ENCODE data around the gene NCOA1. TPM values are rescaled to one million over a fixed set of nuclear protein-coding genes. Genes with fewer than 3 reads are reported as not detected.
A peak's percentile ranks its signal among the peaks of the same experiment; 100 is the strongest.
"Not testable (repeated sequence)": the region's sequence is repeated elsewhere in the genome, so short reads cannot be mapped to it uniquely, and the experiment has no call there.

The NCOA1 gene
- 10 to 100 TPM in 2 of 3 donors, 1 to 10 TPM in 1; 7.3 to 17.9 (median 15.0) TPM for polyA plus RNA-seq

DNA sequence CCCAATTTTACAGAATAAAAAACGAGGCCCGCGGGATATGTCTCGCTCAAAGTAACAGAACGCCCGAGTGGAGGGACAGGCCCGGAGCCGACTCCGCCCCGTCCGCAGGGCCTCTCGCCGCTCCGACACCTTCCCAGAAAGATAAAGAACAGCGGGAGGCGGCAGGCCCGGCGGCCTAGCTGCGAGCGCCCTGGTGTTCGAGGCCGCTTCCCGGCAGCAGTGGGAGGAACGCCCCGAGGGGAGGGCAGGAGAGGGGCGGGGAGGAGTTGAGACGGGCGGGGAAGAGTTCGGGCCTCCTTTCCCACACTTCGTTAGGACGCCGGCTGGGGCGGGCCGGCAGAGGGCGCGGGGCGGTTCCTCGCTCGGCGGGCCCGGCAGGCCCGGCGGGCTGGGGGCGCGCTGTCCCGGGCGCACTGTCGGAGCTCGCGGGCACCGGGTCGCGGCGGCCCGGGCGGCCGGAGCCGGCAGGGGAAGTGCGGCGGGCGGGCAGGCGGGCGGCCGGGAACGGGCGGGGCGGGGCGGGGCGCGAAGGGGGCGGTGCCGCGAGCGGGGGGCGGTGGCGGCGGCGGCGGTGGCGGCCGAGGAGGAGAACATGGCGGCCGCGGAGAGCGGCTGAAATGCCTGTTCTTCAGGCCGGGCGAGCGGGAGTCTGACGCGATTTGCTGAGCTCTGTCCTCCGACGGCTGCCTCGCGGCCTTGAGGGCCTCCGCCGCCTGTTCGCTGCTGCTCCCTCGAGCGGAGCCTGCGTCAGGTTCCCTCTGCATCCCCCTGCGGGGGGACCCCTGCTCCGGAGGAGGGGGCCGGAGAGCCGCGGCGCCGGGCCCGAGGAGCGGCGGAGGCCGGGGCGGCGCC, at the start of gene NCOA1:
NCOA1 (plus strand) TSS at position 565 of the 852 bp plus-strand sequence. CDS start 167,424 bp downstream, outside the sequence.
- H3K27ac ChIP-seq (ENCODE audit: low read depth, low read length): peak within 1 kb of the TSS; percentile 25

DNA sequence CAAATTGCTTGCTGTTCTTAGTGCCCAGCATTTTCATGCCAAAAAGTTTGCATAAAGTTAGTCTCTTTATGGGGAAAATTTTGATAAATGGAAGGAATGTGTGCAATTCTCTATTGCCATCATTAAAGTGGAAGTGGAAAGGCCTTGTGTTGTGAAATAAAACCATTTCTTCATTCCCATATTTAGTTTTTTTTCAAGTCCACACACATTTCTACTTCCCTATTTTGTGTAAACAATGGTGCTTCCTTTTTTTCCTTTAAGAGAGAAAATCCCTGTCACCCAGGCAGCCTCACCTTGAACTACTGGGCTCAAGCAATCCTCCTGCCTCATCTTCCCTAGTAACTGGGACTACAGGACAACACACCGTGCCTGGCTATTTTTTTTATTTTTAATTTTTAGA, 42.3 kb upstream of the NCOA1 start:
- H3K27ac ChIP-seq (ENCODE audit: low read depth, low read length): no peak overlapping the region
- WGBS, 3 donors: 80 to 89% (median 83%) methylated on average over 1 of the region's 1 CpG

More for the DNA sequence above, at the start of gene NCOA1:
- 0% methylated on average over 48 to 108 of the region's 113 CpGs for WGBS, 3 donors

DNA sequence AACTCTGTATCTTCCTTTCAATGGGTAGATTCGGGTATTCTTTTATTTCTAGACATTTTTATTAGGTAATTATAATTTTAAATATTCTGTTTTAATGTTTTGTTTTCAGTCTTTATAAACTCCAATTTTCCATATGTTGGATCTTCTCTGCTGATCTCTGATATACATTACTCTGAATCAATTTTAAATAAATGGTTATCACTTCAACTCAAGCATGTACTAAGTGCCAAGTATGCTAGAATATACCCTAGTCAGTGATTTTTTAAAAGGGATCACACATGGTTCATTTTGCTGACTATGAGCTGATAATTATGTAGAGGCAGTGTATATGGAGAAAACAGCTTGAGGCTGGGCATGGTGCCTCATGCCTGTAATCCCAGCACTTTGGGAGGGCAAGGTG, 41.7 kb upstream of the NCOA1 start:
- WGBS, 3 donors: 60 to 77% (median 67%) methylated on average over 1 of the region's 1 CpG
- H3K27ac ChIP-seq (ENCODE audit: low read depth, low read length): no peak overlapping the region

DNA sequence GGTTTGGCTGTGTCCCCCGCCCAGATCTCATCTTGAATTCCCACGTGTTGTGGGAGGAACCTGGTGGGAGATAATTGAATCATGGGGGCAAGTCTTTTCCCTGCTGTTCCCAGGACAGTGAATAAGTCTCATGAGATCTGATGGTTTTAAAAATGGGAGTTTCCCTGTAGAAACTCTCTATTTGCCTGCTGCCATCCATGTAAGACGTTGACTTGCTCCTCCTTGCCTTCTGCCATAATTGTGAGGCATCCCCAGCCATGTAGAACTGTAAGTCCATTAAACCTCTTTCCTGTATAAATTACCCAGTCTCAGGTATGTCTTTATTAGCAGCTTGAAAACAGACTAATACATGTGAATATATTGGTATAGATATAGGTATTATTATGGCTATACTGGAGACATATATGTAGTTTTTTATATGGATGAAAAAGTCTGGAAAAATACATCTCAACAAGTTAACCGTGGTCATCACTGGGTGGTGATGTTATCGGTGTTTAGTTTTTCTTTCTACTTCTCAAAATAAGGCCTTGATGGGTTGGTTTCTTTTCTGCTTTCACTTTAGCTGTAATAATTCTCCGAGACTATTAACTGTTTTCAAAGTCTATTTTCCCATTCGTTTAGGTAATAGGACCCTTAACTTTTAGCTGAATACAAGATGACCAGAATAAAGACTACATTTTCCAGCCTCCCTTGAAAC, 39.1 kb upstream of the NCOA1 start:
- WGBS, 3 donors: 59 to 78% (median 66%) methylated on average over 7 of the region's 7 CpGs
- H3K27ac ChIP-seq (ENCODE audit: low read depth, low read length): no peak overlapping the region

DNA sequence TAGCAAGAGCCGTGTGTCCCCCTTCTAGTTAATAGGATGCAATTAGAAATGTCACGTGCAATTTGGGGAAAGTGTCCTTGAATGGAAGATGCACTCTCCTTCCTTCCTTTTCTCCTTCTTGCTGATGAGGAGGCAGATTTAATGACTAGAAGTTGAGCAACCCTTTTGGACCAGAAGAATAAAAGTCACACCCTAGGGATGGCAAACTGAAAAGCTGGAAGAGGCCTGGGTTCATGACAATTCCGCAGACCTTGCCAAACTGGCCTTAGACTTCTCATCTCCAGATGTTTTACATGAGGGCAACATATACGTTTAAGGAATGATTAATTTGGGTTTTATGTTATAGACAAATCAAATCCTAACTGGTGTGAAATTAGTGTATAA, 38.6 kb upstream of the NCOA1 start:
- WGBS, 3 donors: 48 to 74% (median 55%) methylated on average over 4 of the region's 4 CpGs
- H3K27ac ChIP-seq (ENCODE audit: low read depth, low read length): no peak overlapping the region

DNA sequence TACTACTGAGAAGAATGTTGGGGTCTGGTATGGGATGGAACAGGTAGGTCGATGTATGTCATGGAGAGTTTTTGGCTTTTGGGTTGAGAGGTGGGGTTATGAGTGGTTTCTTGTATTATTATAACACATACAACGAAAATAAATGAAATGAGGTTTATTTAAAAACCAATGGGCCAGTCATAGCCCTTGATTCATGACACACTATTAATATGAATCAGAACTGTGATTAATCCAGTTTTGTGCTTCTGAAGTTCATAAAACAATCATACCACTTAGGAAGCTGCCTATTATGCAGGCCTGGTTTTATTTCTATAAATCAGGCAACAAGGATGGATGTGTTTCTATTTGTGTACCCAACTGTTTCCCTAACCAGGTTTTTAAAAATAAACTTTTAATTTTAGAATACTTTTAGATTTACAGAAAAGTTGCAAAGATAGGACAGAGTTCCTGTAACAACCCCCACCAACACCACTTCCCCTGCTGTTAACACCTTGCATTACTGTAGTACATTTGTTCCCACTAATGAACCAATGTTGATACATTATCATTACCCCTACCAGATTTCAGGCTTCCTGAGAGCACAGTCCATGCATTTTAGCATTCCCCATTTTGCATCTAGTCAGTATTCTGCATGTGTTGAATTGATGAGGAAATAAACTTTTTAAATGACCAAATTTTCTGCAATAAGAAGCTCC, 37.5 kb upstream of the NCOA1 start:
- 87 to 93% (median 89%) methylated on average over 2 of the region's 2 CpGs for WGBS, 3 donors
- no peak overlapping the region for H3K27ac ChIP-seq (ENCODE audit: low read depth, low read length)

DNA sequence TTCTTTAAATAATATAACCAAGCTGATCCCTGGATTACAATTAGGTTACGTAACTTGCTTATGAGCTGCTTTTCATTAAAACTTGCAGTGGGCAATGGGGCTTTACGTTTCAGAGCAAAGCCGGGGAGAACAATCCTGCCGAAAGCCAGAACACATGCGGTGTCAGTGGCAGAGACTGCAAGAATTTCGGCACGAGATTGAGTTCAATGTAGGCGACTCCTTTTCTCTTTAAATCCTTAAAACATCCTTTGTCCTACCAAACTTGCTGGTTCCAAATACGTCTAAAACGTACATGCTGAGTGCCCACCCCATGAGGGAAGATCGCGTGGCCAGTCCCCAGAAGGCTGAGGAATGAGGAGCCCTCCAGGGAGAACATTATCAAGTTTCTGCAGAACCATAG, 36.8 kb upstream of the NCOA1 start:
- H3K27ac ChIP-seq (ENCODE audit: low read depth, low read length): no peak overlapping the region
- WGBS, 3 donors: 44 to 48% (median 46%) methylated on average over 12 of the region's 12 CpGs

DNA sequence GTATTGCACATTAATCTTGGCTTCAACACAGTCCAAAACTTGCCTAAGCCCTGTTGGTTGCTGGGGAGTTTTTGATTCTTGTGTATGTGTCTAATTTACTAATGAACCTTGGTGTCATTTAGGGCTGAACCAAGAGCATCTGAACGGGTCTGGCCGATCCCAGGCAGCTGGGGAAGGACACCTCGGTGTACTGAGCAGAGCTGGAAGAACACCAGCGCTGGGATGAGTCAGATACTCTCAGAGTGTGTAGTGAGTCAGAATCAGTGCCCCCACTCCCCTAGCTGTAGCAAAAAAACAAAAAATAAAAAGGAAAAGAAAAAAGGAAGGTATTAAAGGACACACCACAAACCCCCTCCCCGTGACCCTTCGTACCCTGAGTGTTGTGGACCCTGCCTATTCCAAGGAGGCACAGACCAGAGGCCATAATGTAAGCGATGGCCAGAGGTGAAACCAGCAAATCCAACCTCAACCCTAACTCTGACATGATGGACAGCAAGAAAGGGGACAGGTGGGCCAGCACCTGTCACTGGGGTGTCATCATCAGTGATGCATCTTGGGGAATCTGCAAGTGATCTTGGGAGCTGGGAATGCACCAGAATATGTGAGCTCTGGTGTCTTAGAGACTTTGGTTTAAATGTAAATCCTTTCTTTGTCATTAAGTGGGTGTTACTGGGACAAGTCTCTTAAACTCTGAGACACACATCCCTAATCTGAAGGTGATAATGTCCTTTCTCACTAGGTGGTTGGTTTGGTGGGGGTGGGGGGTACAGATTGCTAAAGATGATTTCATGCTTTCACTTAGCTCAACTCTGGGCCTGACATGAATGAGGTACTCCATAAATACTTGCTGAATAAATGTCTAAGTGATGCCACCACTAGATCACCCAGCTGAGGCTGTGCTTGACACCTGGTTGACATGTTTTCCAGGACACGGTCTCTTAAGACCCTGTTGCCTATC, 34.2 kb upstream of the NCOA1 start:
- WGBS, 3 donors: 57 to 78% (median 63%) methylated on average over 8 of the region's 8 CpGs
- H3K27ac ChIP-seq (ENCODE audit: low read depth, low read length): no peak overlapping the region

DNA sequence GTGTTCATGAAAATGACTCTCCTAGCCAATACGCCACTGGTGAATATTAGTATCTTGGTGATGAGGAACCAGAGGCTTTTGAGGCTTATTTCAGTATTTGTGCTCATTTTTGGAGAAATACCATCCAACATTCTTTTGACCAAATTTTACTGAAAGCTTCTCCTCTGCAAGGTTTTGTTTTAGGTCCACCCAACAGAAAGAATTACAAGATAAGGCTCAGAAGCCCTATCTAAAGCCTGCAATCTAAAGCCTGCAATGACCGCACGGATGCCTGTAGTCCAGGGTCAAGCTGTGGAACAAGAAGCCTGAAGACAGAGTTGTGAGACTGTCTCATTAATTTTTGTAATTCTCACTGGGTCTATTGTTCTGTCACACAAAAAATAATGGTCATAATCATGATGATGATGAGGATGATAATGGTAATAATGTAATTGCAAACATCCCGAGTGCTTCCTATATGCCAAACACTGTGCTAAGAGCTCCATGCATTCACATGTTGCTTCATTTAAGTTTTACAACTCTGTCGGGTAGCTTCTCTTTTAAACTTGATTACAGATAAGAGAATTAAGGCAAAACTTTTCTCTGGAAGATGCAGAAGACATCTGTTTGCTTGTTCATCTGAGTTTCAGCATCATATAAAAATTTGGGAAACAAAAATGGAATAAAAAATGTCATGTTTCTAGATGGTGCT, 33.2 kb upstream of the NCOA1 start:
- H3K27ac ChIP-seq (ENCODE audit: low read depth, low read length): no peak overlapping the region

DNA sequence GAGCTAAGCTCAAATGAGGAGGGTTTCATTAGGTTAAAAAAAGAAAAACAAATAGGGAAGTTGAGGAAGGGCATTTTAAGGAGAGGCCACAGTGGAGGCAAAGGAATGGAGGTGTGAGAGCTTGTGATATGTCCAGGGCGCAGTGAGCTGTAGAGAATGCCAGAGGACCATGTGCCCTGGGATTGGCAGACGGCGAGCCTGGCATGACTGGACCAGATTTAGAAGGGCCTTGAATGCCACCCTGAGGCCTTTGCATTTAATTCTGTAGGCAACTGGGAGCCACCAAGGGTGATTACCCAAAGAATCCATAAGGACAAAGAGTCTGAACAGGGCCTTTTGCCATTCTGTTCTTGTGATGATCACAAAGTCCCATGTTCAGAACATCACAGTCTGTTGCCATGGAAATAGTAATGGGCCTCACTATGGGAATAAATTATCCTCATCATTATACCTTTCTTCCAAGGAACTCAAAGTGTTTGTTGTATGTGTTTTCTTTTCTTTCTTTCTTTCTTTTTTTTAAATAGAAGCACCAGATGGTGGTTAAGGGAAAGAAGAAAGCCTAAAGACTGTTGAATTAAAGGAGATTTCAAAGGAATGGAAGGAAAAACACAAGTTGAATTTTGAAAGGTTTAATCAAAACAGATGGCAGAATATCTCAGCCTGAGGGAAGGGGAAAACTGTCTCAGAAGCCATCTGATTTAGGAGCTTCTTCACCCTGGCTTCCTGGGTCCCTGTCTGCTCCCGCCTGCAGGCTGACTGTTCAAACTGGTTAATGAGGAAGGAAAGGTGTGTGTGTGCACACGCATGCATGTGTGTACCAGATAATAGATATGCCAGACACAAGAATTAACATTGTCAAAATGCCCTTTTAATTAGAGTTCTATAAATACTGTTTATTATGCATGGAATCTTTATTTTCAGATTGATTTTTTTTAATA, 31.6 kb upstream of the NCOA1 start:
- no peak overlapping the region for H3K27ac ChIP-seq (ENCODE audit: low read depth, low read length)
- 85 to 94% (median 87%) methylated on average over 5 of the region's 5 CpGs for WGBS, 3 donors

More for the DNA sequence above, 33.2 kb upstream of the NCOA1 start:
- WGBS, 3 donors: 78 to 91% (median 85%) methylated on average over 5 of the region's 5 CpGs

DNA sequence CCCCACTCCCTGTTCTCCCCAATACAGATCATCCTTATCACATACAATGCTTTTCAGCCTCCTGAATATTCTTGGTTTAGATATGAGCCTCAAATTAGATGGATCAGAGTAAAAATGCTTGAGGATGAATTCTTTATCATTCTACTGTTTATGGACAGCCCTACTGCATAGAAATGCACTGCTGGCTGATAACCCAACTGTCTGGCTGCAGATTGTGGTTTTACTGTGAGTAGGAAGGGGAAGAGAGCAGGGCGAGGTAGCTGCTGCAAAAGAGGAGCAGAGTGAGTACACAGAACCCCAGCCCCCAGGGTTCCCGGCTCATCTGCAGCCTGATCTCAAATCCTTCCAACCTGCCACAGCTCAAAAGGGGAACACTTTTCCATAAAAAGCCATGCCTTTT, 29.4 kb upstream of the NCOA1 start:
- 49 to 54% (median 50%) methylated on average over 2 of the region's 2 CpGs for WGBS, 3 donors
- H3K27ac ChIP-seq (ENCODE audit: low read depth, low read length): no peak overlapping the region

DNA sequence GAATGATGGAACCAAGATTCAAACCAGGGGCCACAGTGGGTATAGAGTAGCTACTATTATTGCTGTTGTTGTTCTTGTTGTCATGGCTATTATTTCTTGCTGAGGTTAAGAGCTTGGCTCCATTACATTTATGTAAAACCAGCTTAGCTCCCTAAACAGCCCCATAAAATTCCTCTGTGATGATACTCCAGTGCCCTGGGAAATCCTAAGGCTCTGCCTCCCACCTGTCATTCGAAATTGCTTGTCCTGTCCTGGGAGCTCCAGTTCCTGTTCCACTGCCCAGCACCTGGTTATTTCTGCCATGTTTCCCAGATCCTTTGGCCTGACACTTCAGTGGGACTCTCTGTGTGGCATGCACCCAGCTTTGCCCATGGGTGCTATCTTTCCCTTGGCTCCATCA, 27.8 kb upstream of the NCOA1 start:
- WGBS, 3 donors: 81 to 96% (median 93%) methylated on average over 1 of the region's 1 CpG

DNA sequence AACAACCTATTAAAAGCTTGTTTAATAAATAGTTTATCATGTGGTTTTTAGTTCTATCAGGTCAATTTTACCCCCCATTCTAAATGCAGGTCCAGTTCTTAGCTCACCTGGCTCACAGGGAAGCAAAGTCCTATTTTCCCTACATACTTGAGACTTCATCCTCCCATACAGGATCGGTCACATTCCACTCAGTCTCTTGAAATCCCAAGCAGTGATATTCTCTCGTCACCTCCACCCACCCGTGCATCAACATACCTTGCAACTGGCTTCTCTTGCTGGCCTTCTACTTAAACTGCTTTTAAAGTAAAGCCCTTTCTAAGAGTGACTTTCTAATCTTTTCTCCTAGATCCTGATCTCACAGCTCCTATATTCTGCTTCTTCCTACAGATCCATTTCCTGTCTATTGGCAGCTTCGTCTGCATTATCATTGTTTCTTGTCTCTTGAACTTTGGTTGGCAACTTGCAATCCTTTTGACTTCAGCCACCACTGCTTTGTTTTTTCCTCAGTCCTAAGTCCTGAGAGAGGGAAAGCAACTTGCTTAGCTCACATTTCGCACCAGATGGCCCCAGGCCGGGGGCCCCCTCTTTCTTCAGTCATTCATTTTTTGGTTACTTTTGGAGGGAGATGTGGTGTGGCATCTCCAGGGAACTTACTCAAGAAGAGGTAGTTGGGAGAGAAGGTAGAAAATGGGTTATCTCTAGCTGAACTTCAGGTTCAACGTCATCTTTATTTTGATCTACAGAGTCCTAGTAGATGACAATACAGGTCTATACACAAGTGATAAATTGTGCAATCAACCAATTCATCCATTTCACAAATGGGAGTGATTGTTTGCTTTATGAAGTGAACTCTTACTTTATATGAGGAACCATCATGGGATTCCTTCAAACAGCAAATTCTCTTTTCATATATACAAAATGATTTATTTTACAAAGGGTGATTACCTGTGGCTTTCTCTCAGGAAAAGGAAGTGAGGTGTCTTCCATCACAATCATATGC, 23.9 kb upstream of the NCOA1 start:
- H3K27ac ChIP-seq (ENCODE audit: low read depth, low read length): no peak overlapping the region
- 78 to 87% (median 85%) methylated on average over 7 of the region's 7 CpGs for WGBS, 3 donors

More for the DNA sequence above, 27.8 kb upstream of the NCOA1 start:
- H3K27ac ChIP-seq (ENCODE audit: low read depth, low read length): no peak overlapping the region

DNA sequence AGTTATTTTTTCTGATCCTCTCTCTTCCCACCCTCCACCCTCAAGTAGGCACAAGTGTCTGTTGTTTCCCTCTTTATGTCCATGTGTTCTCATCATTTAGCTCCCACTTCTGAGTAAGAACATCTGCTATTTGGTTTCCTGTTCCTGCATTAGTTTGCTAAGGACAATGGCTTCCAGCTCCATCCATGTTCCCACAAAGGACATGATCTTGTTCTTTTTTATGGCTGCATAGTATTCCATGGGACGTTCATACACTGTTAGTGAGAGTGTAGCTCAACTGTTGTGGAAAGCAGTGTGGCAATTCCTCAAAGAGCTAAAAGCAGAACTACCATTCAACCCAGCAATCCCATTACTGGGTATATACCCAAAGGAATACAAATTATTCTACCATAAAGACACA, 22.6 kb upstream of the NCOA1 start:
- not testable (repeated sequence) for H3K27ac ChIP-seq (ENCODE audit: low read depth, low read length)
- WGBS, 3 donors: 88 to 93% (median 90%) methylated on average over 1 of the region's 1 CpG

DNA sequence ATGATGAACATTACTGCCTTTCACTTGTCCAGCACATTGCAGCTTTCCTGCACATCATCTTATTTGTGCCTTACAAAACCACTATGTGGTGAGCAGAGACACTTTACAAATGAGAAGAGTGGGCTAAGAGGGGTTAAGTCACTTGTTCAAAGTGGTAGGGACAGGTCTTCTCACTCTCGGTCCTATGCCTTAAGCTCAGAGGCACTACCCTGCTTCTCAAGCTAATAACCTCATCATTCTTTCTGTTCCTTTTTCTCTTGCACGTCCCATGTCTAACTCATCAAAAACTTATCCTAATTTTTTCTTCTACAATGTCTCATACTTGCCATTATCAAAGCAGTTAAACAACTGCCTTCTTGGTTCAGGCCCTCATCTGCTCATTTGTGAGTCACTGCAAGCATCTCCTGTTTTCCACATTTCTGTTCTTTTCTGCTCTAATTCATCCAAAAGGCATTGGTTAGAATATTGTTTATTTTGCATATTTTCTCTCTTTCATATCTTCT, 21.9 kb upstream of the NCOA1 start:
- 60 to 85% (median 77%) methylated on average over 2 of the region's 2 CpGs for WGBS, 3 donors
- H3K27ac ChIP-seq (ENCODE audit: low read depth, low read length): no peak overlapping the region
